Colonic mucosa (tissue), 4 donors: ENCODE data around the gene AMOTL2. TPM values are rescaled to one million over a fixed set of nuclear protein-coding genes. Genes with fewer than 3 reads are reported as not detected.

Experiments used
- DNase-seq: peaks from one replicate; pipeline ENCODE4 v3.0.0-alpha.2; 2020
- H3K27ac ChIP-seq: fragments of 200-600 bp; one replicate; pipeline ENCODE4 v1.8.0; 2021
- H3K27me3 ChIP-seq: fragments of 200-600 bp; one replicate; pipeline ENCODE4 v1.8.0; 2021
- H3K36me3 ChIP-seq: fragments of 200-600 bp; one replicate; pipeline ENCODE4 v1.8.0; 2021
- H3K4me1 ChIP-seq: fragments of 200-600 bp; one replicate; pipeline ENCODE4 v1.8.0; 2021; ENCODE audit warnings: mild to moderate bottlenecking
- H3K4me3 ChIP-seq: fragments of 200-600 bp; one replicate; pipeline ENCODE4 v1.8.0; 2021
- H3K9ac ChIP-seq, 2 donors: one replicate each; pipeline ENCODE4 v1.7.0; 2013; ENCODE audit warnings: control low read depth in 2 of 2, low read depth in 2 of 2, low read length in 2 of 2
- H3K9me3 ChIP-seq: fragments of 200-600 bp; one replicate; pipeline ENCODE4 v1.8.0; 2021
- CTCF ChIP-seq: fragments of 200-600 bp; IDR thresholded peaks from one replicate; pipeline ENCODE4 v1.8.0; 2022; ENCODE audit warnings: antibody characterized with exemption, mild to moderate bottlenecking
- intact Hi-C: fragments of 100-400 bp; cut with DNase I; formaldehyde crosslinking; loops from one replicate; pipeline ENCODE4 v1.14.1; 2022
- total RNA-seq, 2 donors: library from RNA; stranded (reverse); fragmentation: NEBNext Ultra II Directional in 1 of 2; extraction: Animal tissue kit (Norgen Biotek cat#: 25700) in 1 of 2; gene quantifications; one replicate each; pipeline ENCODE4 v1.2.1, GENCODE V29; 2021
- donor health status: healthy.
- donor health status: DM: no; HTN: no; CAD: no.
- donor health status: DM: no; HTN: no; CAD: no.

AMOTL2 gene
- total RNA-seq, 2 donors from 2014 or later: 17.8 to 19.9 TPM

GRCh38 chr3:134311693-134312071 is 62.6 kb downstream of the AMOTL2 start:
- peaks cover 13% of the 10 kb centered on the region for H3K4me1 ChIP-seq

GRCh38 chr3:134311265-134311664 is 63.0 kb downstream of the AMOTL2 start:
- H3K9ac ChIP-seq: no peak overlapping the region
- H3K27me3 ChIP-seq: no peaks in the 10 kb centered on the region
- no peaks in the 10 kb centered on the region for H3K9me3 ChIP-seq
- H3K27ac ChIP-seq: no peak overlapping the region
- H3K4me3 ChIP-seq: no peak overlapping the region
- TF ChIP-seq CTCF: no peak
- DNase-seq: no peak
- intact Hi-C loops: no loop called here
- no peaks in the 10 kb centered on the region for H3K36me3 ChIP-seq
- peaks cover 13% of the 10 kb centered on the region for H3K4me1 ChIP-seq

More at GRCh38 chr3:134311693-134312071, 62.6 kb downstream of the AMOTL2 start:
- DNase-seq: no peak
- H3K27ac ChIP-seq: peak overlapping the region; percentile 12
- H3K9ac ChIP-seq: no peak overlapping the region
- no peak overlapping the region for H3K4me3 ChIP-seq
- no peak for TF ChIP-seq CTCF
- H3K36me3 ChIP-seq: no peaks in the 10 kb centered on the region
- intact Hi-C loops: no loop called here
- H3K27me3 ChIP-seq: no peaks in the 10 kb centered on the region
- H3K9me3 ChIP-seq: no peaks in the 10 kb centered on the region

- DNase-seq: peak; percentile 61
- no peak overlapping the region for H3K9ac ChIP-seq
- no peaks in the 10 kb centered on the region for H3K36me3 ChIP-seq
- no peak overlapping the region for H3K4me3 ChIP-seq
- intact Hi-C loops: loop anchor here (2.0 kb wide), 1 partner anchor 69 kb away; no protein-coding TSS in a partner anchor
- H3K4me1 ChIP-seq: peaks cover 13% of the 10 kb centered on the region
- no peaks in the 10 kb centered on the region for H3K27me3 ChIP-seq
- TF ChIP-seq CTCF: no peak
- H3K9me3 ChIP-seq: no peaks in the 10 kb centered on the region
- H3K27ac ChIP-seq: peak overlapping the region; percentile 64
These were observed 64.1 kb downstream of the AMOTL2 start for GRCh38 chr3:134309987-134310700.

- peak; percentile 89 for DNase-seq
- Histone ChIP-seq H3K27ac (peak overlapping the region; percentile 29), H3K9ac (peak overlapping the region; percentile 30 to 59), H3K27me3 (no peaks in the 10 kb centered on the region), H3K4me1 (peaks cover 7% of the 10 kb centered on the region), H3K4me3 (no peak overlapping the region), H3K36me3 (no peaks in the 10 kb centered on the region), H3K9me3 (no peaks in the 10 kb centered on the region)
- TF ChIP-seq CTCF: peak; percentile 98
- intact Hi-C loops: loop anchor here (1.0 to 2.0 kb wide), 2 partner anchors 70 to 166 kb away; no protein-coding TSS in a partner anchor
These were observed 65.8 kb downstream of the AMOTL2 start for GRCh38 chr3:134308350-134308891.

GRCh38 chr3:134307425-134307824 is 66.8 kb downstream of the AMOTL2 start:
- H3K9me3 ChIP-seq: no peaks in the 10 kb centered on the region
- no peak overlapping the region for H3K27ac ChIP-seq
- no peaks in the 10 kb centered on the region for H3K36me3 ChIP-seq
- no peak for TF ChIP-seq CTCF
- no peak overlapping the region for H3K4me3 ChIP-seq
- peaks cover 7% of the 10 kb centered on the region for H3K4me1 ChIP-seq
- no peak overlapping the region for H3K9ac ChIP-seq
- H3K27me3 ChIP-seq: no peaks in the 10 kb centered on the region
- intact Hi-C loops: no loop called here
- DNase-seq: no peak
